AG09319 (cell line): ENCODE measurements around the gene PF4V1.
"Not testable (repeated sequence)": the region's sequence is repeated elsewhere in the genome, so short reads cannot be mapped to it uniquely, and the experiment has no call there.

ENCODE experiments used
- DNase-seq: peaks from one replicate; pipeline ENCODE4 v3.0.0-alpha.2; 2010; ENCODE audit warnings: low read depth; ENCODE audit errors: extremely low read depth
- CTCF ChIP-seq: IDR thresholded peaks from 2 replicates; pipeline ENCODE4 v1.5.1; 2011; ENCODE audit warnings: low read depth, mild to moderate bottlenecking, inconsistent platforms, low read length, moderate library complexity

The PF4V1 gene

GRCh38 chr4:73895201-73896175 is 42.4 kb downstream of the PF4V1 start:
- DNase-seq = no peak
- no peak for TF ChIP-seq CTCF

GRCh38 chr4:73896416-73896815 is 43.3 kb downstream of the PF4V1 start:
- no peak for TF ChIP-seq CTCF
- DNase-seq = no peak

- TF ChIP-seq CTCF = no peak
- peak; percentile 95 for DNase-seq
Measured at GRCh38 chr4:73897380-73898136, 44.5 kb downstream of the PF4V1 start.

GRCh38 chr4:73899338-73899737 is 46.2 kb downstream of the PF4V1 start:
- DNase-seq = not testable (repeated sequence)

GRCh38 chr4:73901031-73901430 is 47.9 kb downstream of the PF4V1 start:
- DNase-seq = peak; percentile 78
- no peak for TF ChIP-seq CTCF

- DNase-seq = no peak
- no peak for TF ChIP-seq CTCF
Measured at GRCh38 chr4:73902038-73902637, 49.0 kb downstream of the PF4V1 start.

GRCh38 chr4:73902817-73903547 is 49.9 kb downstream of the PF4V1 start:
- DNase-seq = no peak
- no peak for TF ChIP-seq CTCF
